ENCODE measurements around the gene ERGIC1. TPM values are rescaled to one million over a fixed set of nuclear protein-coding genes. Genes with fewer than 3 reads are reported as not detected.

The ERGIC1 gene
- total RNA-seq, 4 donors from 2014 or later: 50.9 to 83.0 (median 65.5) TPM

- Histone ChIP-seq H3K4me3 (no peak overlapping the region), H3K36me3 (peaks cover 5 to 55% (median 6%) of the 10 kb centered on the region in 3 donors), H3K27ac (no peak overlapping the region), H3K27me3 (no peaks in the 10 kb centered on the region), H3K9me3 (no peaks in the 10 kb centered on the region), H3K4me1 (peaks cover 4 to 21% (median 9%) of the 10 kb centered on the region in 3 donors)
- intact Hi-C loops (cut with DNase I): loop anchor here (5.0 kb wide), 1 partner anchor 221 kb away; no protein-coding TSS in a partner anchor
- WGBS, 2 donors: 75 to 88% methylated on average over 2 to 4 of the region's 4 CpGs
- DNase-seq: no peak
- TF ChIP-seq CTCF (IDR thresholded peaks at IDR 0.05): no peak
These were observed 99.2 kb downstream of the ERGIC1 start for GRCh38 chr5:172933238-172933637.

- WGBS, 2 donors: 83 to 88% methylated on average over 7 to 8 of the region's 14 CpGs
- no peak overlapping the region for H3K4me3 ChIP-seq
- H3K36me3 ChIP-seq: peaks cover 6 to 68% (median 6%) of the 10 kb centered on the region in 3 donors
- intact Hi-C loops (cut with DNase I): no loop called here
- no peaks in the 10 kb centered on the region for H3K9me3 ChIP-seq
- peaks cover 4 to 21% (median 9%) of the 10 kb centered on the region in 3 donors for H3K4me1 ChIP-seq
- no peaks in the 10 kb centered on the region for H3K27me3 ChIP-seq
- no peak overlapping the region for H3K27ac ChIP-seq
- TF ChIP-seq CTCF (IDR thresholded peaks at IDR 0.05): no peak
- no peak for DNase-seq
These were observed 101.0 kb downstream of the ERGIC1 start for GRCh38 chr5:172935096-172935495.

GRCh38 chr5:172936401-172936800 lies 102.3 kb downstream of the ERGIC1 start:
- 91 to 93% methylated on average over 5 of the region's 5 CpGs for WGBS, 2 donors
- TF ChIP-seq CTCF (IDR thresholded peaks at IDR 0.05): no peak
- TF ChIP-seq POLR2A (IDR thresholded peaks at IDR 0.05): no peak
- DNase-seq: no peak
- Histone ChIP-seq H3K27ac (no peak overlapping the region), H3K4me3 (no peak overlapping the region), H3K4me1 (peaks cover 3 to 12% (median 4%) of the 10 kb centered on the region in 3 donors), H3K9me3 (no peaks in the 10 kb centered on the region), H3K36me3 (peaks cover 6 to 80% (median 12%) of the 10 kb centered on the region in 3 donors), H3K27me3 (no peaks in the 10 kb centered on the region)
- intact Hi-C loops (cut with DNase I): no loop called here

GRCh38 chr5:172939071-172939470 lies 105.0 kb downstream of the ERGIC1 start:
- H3K27ac ChIP-seq: no peak overlapping the region
- TF ChIP-seq CTCF (IDR thresholded peaks at IDR 0.05) (peak in 2 of 6 experiments; percentile 14 to 42), POLR2A (IDR thresholded peaks at IDR 0.05) (no peak)
- 80 to 87% methylated on average over 7 to 10 of the region's 10 CpGs for WGBS, 2 donors
- peaks cover 6 to 99% (median 19%) of the 10 kb centered on the region in 3 donors for H3K36me3 ChIP-seq
- H3K27me3 ChIP-seq: no peaks in the 10 kb centered on the region
- no peaks in the 10 kb centered on the region for H3K9me3 ChIP-seq
- no peaks in the 10 kb centered on the region for H3K4me1 ChIP-seq
- intact Hi-C loops (cut with DNase I): no loop called here
- DNase-seq: no peak
- H3K4me3 ChIP-seq: no peak overlapping the region

GRCh38 chr5:172939611-172940267 lies 105.7 kb downstream of the ERGIC1 start:
- TF ChIP-seq POLR2A (IDR thresholded peaks at IDR 0.05) (no peak), CTCF (IDR thresholded peaks at IDR 0.05) (no peak)
- 34 to 84% methylated on average over 3 to 9 of the region's 16 CpGs for WGBS, 2 donors
- Histone ChIP-seq H3K4me1 (no peaks in the 10 kb centered on the region), H3K27me3 (no peaks in the 10 kb centered on the region), H3K4me3 (no peak overlapping the region), H3K36me3 (peaks cover 6 to 99% (median 19%) of the 10 kb centered on the region in 3 donors), H3K27ac (no peak overlapping the region), H3K9me3 (no peaks in the 10 kb centered on the region)
- DNase-seq: no peak
- intact Hi-C loops (cut with DNase I): loop anchor here (10.0 kb wide), 1 partner anchor 465 kb away; no protein-coding TSS in a partner anchor

Data from esophagus squamous epithelium (tissue), 5 donors.